Measurements from ENCODE around the gene DNASE2.
"Not testable (repeated sequence)": the region's sequence is repeated elsewhere in the genome, so short reads cannot be mapped to it uniquely, and the experiment has no call there.

Gene DNASE2, protein sequence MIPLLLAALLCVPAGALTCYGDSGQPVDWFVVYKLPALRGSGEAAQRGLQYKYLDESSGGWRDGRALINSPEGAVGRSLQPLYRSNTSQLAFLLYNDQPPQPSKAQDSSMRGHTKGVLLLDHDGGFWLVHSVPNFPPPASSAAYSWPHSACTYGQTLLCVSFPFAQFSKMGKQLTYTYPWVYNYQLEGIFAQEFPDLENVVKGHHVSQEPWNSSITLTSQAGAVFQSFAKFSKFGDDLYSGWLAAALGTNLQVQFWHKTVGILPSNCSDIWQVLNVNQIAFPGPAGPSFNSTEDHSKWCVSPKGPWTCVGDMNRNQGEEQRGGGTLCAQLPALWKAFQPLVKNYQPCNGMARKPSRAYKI

DNA sequence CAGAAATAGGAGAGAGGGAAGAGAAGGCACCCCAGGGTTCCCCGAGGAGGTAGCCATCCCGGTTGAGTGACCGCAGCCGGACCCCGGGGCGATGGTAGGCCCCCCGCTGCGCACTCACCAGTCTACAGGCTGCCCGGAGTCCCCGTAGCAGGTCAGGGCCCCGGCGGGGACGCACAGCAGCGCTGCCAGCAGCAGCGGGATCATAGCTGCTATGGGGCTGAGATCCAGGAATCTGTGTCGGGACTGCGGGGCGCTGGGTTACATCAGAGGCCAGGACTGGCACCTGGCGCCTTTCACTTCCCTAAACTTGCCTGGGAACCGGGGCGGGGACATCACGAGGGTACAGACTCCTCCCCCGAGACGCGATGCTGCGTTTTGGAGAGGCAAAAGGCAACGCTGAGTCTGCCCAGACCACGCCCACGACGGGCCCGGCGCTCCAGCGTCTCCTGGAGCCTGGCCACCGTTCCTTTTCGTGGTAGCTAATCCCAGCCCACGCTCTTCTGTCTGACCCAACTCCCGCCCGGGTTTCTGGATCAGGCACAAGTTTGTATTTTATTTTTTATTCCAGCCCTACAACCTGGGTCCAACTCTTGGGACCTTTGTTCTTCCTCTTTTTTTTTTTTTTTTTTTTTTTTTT lies at the start of gene DNASE2:
Gene DNASE2 (minus strand): TSS at position 278 of the 637 bp plus-strand sequence. CDS start 74 bp downstream, at position 204.
- DNase-seq = peak; percentile 99

DNA sequence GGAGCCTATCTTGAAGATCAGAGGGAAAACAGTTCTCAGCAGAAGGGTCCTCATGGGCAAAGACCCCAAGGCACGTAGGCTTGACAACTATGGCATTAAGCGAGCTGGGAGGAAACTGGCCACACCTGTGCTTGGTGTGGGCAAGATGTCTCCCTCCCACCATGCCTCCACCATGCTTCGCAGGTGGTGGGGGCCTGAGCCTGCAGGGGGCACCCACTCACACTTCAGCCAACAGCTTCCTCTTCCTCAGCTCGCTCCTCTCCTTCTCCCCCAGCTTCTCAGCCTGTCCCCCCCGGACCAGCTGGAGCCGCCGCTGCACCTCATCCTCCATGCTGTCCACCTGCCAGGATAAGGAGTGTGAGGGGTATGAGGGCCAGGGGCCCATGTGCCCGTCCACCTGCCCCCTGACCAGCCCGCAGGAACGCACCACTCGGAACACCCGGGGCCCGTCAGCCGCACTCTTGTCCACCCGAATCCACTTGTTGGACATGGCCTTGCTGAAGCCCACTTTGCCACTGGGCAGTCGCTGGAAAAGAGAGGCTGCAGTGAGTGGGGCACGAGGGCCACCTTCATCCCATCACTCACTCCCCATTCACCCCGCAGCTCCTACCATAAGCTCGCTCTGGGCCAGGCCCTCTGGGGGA lies 48.9 kb upstream of the DNASE2 start:
- DNase-seq = no peak

DNA sequence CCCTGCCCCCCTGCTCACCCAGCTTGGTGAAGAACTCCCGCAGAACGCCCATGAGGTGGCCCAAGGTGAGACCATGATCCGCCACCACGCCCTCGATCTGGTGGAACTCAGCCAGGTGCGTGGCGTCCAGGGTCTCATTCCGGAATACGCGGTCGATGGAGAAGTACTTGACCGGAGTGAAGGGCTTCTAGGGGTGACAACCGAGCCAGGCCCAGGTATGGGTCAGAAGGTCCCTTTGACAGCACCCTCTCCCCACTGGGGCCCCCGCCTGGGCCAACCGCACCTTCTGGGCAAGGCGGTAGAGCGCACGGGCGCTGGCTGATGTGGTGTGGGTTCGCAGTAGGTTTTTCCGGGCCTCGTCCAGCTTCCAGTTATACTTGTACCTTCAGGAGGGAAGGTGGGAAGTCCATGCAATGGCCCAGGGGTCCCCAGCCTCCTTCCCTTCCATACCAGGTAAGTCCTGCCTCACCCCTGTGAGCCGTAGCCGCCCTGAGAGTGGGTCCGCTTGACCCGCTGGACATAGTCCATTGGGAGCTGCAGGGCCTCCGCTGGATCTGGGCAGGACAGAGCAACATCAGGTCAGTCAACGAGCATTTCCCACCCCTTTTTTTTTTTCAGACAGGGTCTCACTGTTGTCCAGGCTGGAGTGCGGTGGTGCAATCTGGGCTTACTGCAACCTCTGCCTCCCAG lies 43.5 kb upstream of the DNASE2 start:
- DNase-seq = no peak

DNA sequence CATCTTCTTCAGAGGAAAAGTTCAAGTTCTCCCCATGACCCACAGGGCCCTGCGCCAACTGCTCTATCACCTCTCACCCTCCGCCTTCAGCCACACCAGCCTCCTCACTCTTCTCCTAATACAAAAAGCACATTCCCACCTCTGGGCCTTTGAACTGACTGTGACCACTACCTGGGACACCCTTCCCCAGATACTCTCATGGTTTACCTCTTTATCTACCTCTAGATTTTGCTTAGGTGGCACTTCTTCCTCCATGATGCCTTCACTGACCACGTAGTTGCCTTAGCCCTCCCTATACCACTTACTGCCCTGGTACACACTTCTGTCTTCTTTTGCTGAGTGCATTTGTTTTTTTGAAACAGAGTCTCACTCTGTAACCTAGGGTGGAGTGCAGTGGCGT lies 41.7 kb upstream of the DNASE2 start:
- no peak for DNase-seq

DNA sequence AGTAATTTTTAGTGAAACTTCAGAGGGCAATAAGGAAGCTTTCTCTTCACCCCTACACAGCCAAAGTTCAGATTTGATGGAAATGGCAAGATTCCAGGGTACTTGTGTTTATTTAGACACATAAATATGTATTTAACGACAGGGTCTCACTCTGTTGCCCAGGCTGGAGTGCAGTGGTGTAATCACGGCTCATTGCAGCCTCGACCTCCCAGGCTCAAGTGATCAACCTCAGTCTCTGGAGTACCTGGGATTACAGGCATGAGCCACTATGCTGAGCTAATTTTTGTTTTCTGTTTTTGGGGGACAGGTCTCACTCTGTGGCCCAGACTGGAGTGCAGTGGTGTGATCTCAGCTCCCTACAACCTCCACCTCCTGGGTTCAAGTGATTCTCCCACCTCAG lies 39.8 kb upstream of the DNASE2 start:
- DNase-seq = no peak

DNA sequence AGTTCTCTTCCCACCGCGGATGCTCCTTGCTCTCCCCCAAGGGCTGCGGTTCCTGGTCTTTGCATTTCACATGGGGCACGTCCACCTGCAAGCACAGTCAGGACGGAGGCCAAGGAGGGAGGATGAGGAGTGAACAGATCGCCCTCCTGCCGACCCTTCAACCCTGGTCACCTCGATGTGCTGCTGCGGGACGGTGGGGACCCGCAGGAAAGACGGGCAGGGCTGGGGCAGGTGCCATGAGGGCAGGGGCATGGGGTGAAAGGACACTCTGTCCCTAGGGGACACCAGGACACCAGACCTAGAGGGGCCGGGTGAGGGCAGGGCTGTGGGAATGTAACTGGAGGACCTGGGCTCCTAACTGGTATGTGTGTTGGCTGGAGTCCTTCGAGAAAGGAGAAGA lies 37.0 kb upstream of the DNASE2 start:
- no peak for DNase-seq

DNA sequence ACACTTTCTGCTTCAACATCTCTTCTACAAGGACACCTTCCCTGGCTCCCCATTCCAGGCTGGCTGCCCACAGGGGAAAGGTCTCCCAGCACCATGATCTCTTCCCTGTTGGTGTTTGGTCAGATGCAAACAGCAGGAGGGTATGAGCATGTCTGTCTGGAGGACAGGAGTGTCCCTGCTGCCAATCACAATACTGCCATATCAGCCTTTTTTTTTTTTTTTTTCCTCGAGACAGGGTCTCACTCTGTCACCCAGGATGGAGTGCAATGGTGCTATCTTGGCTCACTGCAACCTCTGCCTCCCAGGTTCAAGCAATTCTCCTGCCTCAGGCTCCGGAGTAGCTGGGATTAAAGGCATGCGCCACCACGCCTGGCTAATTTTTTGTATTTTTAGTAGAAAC lies 34.6 kb upstream of the DNASE2 start:
- not testable (repeated sequence) for DNase-seq

DNA sequence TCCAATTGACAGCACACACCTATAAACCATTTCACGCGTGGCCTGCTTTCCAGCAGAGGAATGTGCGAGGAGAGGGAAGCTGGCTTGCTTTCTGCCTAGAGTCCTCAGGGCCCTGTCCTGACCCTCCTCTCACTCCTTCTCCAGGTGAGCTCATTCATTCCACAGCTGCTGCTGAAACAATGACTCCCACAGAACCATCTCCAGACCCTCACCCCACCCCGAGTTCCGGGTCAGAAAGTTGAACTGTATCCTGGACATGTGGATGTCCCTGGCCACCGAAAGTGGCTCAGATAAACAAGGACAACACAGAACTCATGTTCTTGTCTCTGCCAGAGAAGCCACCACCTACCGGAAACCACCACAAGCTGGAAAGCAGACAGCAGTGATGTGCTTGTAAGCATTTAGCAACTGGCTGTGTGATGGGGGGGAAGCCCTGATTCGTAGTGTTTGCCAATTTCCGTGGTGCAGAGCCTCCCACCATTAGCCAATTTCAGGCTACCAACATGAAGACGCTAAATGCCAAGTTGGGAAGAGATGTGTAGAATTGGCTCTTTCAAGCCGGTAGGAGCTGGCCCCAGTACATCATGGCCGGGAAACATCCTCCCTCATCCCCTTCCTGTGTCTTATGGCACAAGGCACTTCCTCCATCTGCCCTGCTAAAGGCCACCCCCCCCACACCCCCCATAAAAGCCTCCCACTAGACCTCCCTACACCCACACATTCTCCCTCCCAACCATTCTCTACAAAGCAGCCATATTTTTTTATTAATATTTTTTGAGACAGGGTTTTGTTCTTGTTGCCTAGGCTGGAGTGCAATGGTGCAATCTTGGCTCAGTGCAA lies 32.8 kb upstream of the DNASE2 start:
- peak; percentile 92 for DNase-seq

DNA sequence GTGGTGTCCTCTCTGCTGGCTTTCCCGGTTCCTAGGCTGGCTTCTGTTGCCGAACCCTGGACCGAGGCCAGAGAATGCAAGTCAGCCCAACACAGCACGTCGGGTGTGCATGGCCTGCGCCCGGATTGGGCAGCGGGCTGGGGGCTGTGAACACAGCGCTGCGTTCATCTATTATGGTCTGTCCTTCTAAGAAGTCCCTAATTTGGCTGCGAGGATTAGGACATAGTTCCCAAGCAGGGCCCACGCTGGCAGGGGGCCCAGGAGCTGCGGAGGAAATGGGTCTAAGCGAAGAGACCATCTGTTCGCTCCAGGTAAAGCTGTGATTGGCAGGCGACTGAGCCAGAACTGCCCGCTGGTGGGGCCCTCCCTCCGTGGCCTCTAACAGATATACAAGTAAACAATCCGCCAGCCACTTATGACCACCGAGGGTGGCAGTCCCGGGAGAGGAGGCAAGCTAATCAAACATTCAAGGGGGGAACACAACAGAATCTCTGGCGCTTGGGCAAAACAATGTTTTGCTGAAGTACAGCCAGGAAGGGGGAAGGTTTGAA lies 31.8 kb upstream of the DNASE2 start:
- peak; percentile 99 for DNase-seq

DNA sequence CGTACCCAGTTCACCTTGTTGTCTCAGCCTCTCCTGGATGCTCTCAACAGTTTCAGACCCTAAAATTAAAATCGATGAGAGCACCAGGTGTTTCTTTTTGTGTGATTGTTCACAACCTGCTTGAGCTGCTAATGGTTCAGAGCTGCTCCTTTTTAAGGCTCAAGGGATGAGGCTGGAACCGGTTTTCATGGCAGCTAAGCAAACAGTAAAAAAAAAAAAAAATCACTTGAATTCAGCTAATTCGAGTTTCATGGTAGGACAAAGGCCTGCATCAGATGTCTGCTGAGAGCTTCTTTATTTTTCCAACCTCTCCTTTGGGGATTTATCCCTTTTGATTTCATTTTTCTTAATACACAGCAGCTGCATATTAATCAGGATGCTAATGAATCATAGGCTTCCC lies 31.3 kb upstream of the DNASE2 start:
- DNase-seq = peak; percentile 100

DNA sequence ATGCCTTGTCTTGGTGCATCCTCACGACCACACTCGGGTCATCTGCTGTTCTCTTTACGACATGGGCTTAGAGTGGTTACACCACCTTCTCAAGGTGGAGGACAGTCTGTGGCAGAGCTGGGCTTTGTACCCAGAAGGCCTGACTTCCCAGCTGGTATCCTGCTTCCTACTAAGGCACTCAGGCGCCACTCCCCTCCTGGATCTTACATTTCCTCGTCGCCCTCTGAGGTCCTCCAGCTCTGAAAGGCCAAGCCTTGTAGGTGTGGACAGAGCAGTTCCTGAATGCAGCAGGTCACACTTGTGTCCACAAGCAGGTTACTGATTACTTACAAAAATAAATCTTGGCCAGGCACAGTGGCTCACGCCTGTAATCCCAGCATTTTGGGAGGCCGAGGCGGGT lies 25.9 kb upstream of the DNASE2 start:
- DNase-seq = no peak

DNA sequence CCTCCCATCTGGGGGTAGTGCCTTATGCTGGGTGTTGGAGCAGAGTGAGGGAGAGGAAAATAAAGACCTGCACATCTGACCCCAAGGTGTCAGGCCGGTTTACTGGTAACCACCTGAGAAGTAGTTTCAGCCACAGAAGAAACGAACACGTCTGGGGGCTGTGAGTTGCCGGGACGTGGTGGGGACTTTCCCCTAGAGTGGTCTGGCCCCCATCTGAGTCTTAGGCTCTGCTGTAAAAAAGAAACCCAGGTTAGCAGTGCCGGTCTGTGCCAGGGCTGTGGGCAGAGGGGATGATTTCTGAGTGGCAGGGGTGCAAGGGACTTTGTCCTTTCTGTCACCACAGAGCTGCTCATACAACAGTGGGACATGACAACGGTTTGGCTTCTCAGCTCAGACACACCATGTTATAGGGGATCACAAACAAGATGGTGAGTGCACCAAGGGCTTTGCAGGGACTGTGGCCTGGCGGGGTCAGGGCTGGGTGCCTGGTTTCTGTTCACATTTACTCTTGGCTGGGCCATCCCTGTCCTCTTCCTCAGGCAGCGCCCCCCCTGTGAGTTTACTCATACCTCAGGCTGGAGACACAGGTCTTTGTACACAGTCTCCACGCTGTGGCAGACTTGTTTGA lies 18.8 kb upstream of the DNASE2 start:
- no peak for DNase-seq

DNA sequence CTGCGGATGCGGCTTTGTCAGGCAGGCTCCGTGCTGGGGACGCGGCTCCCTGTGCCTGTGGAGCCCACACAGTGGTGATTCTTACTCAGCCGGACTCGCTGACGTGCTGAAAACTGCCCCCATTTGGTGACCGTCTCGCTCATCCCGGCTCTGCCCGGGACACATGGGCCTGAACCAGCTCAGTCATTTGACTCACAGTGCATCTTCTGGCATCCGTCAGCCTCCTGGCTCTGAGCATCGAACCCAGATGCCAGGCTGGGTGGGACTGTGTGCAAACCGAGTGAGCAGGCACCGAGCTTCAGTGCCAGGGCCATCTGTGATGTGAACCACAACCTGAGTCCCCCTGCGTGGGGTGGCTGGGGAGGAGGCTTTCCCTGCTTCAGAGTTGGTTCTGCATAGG lies 15.2 kb upstream of the DNASE2 start:
- DNase-seq = no peak

DNA sequence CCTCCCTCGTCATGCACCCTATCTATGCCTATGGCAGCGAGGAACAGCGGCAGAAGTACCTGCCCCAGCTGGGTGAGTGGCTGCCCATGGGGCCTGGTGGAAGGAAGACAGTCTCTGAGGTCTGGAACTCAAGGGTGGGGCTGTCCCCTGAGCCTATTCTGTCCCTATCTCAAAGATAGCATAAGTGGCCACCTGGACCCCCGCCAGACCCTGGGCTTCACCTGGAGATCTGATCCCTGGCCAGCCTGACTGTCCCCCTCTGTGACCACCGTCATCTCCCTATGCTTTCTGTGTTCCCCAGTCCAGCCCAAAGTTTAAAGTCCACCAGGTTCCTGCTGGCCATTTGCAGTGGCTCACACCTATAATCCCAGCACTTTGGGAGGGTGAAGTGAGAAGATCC lies 12.3 kb upstream of the DNASE2 start:
- no peak for DNase-seq

DNA sequence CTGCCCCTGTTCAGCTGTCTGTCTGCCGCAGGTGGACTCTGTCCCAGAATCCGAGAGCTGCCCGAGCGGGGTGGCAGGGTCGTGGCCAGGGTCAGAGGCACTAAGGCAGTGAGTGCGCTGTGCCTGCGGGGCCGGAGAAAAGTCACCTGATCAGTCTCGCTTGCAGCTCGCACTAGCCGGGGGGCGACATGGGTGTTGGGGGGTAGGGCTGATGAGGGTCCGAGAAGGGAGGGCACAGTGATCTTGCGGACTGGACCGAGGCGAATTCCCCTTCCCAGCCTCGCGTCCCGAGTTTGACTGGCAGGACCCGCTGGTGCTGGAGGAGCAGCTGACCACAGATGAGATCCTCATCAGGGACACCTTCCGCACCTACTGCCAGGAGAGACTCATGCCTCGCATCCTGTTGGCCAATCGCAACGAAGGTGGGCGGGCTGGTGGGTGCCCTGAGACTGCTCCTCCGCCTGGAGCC lies 10.3 kb upstream of the DNASE2 start:
- no peak for DNase-seq

DNA sequence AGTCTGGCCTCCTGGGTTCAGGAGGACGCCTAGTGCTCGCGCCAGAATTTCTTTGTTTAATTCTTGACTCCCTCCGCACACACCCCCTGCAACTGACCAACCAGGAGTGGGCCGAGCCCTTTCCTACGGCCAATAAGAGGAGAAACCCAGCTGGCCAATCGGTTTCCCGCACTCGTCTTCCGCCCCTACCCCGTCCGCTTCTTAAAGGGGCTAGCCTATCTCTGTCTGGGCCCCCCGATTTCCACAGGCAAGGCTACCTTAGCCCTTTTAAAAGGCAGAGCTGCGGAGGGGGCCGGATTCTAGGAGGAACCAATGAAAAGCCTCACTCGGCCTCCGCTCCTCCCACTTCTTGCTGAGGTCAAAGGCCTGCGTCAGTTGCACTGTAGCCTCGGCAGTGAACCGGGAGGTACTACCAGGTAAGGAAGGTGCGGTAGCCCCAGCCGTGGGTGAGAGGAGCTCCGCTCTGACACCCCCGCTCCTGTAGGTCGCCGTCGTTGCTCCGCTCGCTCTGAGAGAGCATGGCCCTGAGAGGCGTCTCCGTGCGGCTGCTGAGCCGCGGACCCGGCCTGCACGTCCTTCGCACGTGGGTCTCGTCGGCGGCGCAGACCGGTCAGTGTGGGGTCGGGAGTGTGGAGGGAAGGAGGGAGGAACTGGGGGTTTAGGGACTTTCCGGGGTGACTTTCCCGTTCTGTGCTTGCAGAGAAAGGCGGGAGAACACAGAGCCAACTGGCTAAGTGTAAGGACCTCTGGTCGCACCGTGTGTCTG lies 9.7 kb upstream of the DNASE2 start, which contains the start of gene GCDH:
Gene GCDH (plus strand): TSS at position 374 of the 766 bp plus-strand sequence. CDS start 145 bp downstream, at position 519.
- DNase-seq = peak; percentile 100

DNA sequence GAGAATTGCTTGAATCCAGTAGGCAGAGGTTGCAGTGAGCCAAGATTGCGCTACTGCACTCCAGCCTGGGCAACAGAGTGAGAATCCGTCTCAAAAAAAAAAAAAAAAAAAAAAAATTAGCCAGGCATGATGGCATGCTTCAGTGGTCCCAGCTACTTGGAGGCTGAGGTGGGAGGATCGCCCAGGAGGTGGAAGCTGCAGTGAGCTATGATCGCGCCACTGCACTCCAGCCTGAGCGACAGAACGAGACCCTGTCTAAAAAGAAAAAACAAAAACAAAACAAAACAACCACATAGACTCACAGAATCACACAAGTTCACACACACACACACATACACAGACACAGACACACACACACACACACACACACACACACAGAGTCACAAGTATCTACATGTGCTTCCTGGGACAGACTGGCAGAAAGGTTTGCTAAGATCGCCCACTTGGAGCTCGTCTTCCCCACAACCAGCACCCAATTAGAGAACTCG lies 9.1 kb upstream of the DNASE2 start:
- DNase-seq = not testable (repeated sequence)

DNA sequence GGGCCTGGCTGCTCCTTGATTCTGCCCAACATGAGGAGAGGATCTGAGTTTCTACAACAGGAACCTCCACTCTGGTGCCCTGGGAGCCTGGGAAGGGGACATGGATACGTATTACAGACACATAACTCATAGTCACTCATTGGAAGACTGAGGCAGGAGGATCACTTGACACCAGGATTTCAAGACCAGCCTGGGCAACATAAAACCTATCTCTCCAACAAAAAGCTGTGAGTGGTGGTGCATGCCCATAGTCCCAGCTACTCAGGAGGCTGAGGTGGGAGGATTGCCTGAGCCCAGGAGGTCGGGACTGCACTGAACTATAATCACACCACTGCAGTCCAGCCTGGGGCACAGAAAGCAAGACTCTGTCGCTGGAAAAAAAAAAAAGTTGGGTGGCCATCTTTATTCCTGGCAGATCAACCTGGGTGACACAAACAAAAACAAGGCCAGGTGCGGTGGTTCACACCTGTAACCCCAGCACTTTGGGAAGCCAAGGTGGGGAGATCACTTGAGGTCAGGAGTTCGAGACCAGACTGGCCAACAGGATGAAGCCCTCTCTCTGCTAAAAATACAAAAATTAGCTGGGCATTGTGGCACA lies 6.9 kb upstream of the DNASE2 start:
- DNase-seq = no peak

DNA sequence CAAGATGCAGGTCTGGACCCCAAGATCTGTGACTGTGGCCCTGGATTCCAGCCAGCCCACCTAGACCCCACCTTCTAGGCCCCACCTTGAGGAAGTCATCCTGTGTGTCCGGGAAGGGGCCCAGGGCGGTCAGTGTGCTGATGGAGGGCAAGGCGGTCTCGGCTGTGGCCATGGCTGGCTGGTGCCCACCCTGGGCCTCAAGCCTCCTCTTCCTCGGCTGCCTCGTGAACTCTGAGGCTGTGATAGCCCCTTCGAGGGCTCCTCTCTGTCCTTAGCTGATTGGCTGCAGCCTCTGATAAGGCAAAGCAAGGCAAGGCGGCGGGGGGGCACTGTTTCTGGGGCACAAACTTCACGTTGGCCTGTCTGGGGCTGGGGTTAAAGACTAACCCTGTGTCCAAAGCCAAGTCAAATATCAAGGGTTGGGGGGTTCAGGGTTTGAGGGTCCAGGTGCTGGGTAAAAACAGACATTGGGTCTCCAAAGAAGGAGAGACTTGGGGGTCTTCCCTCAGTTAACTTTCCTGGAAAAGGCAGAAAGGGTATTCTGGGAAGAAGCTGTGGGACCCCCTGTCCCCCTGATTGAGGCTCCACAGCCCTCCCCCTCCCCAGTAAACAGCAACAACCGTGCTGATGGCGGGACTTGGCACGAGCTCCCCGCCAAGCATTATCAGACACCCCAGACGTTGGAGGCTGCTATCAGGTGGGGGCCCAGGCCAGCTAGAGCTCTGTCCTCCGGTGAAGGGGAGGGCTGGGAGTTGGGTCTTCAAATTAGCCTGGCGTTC lies 5.9 kb upstream of the DNASE2 start, which contains the start of gene KLF1:
Gene KLF1 (minus strand): TSS at position 233 of the 779 bp plus-strand sequence. CDS start 61 bp downstream, at position 172.
- no peak for DNase-seq
